K562 (cell line): ENCODE measurements around the gene TGM5. TPM values are rescaled to one million over a fixed set of nuclear protein-coding genes. Genes with fewer than 3 reads are reported as not detected.

ENCODE experiments used
- AFF1 ChIP-seq, 2 experiments: fragments of 450-650 bp; IDR thresholded peaks; 2 replicates each; pipeline ENCODE4 v1.6.1; 2018; ENCODE audit warnings: mild to moderate bottlenecking in 2 of 2, low read depth in 1 of 2; ENCODE audit not compliant: partially characterized antibody in 2 of 2
- ATF6 ChIP-seq: sonication (generic); formaldehyde crosslinking; IDR thresholded peaks from 2 replicates; pipeline ENCODE4 v1.4.0; 2020; ENCODE audit warnings: mild to moderate bottlenecking, missing genetic modification reagents
- BRD4 ChIP-seq: fragments of 200-600 bp; sonication (generic); IDR thresholded peaks from 2 replicates; pipeline ENCODE4 v1.6.1; 2017; ENCODE audit warnings: inconsistent platforms
- CCNT2 ChIP-seq: IDR thresholded peaks from 2 replicates; pipeline ENCODE4 v1.6.1; 2011; ENCODE audit warnings: borderline replicate concordance, low read depth, mild to moderate bottlenecking, moderate library complexity, mixed read lengths, low read length; ENCODE audit not compliant: insufficient read length; ENCODE audit errors: extremely low read depth
- E2F3 ChIP-seq: fragments of 250-450 bp; sonication (Bioruptor Pico); IDR thresholded peaks from 2 replicates; pipeline ENCODE4 v1.4.0; 2020; ENCODE audit warnings: mild to moderate bottlenecking
- ERF ChIP-seq: fragments of 450-650 bp; formaldehyde crosslinking; IDR thresholded peaks from 2 replicates; pipeline ENCODE4 v1.4.0; 2020; ENCODE audit warnings: mild to moderate bottlenecking, mixed read lengths
- HNRNPL ChIP-seq: fragments of 200-400 bp; formaldehyde crosslinking; IDR thresholded peaks from 2 replicates; pipeline ENCODE4 v1.6.1; 2017; ENCODE audit warnings: low read depth, mild to moderate bottlenecking, low read length
- ID3 ChIP-seq, 2 experiments: fragments of 250-450 bp in 1 of 2; fragments of 450-650 bp in 1 of 2; sonication (Bioruptor Pico) in 1 of 2; IDR thresholded peaks; 2 replicates each; pipeline versions ENCODE4 v1.6.1 to v1.8.0; 2016 to 2021; ENCODE audit warnings: mild to moderate bottlenecking in 2 of 2, moderate library complexity in 2 of 2, missing compliant biosample characterization in 1 of 2, missing genetic modification characterization in 1 of 2
- KAT7 ChIP-seq: sonication (generic); formaldehyde crosslinking; IDR thresholded peaks from 2 replicates; pipeline ENCODE4 v1.8.0; 2022; ENCODE audit warnings: missing genetic modification reagents, mild to moderate bottlenecking, borderline replicate concordance
- KDM1A ChIP-seq, 2 experiments: fragments of 450-650 bp; IDR thresholded peaks; 2 replicates each; pipeline ENCODE4 v1.6.1; 2016; ENCODE audit warnings: mild to moderate bottlenecking in 2 of 2
- KLF13 ChIP-seq: fragments of 450-650 bp; IDR thresholded peaks from 2 replicates; pipeline ENCODE4 v1.6.1; 2016; ENCODE audit warnings: missing genetic modification characterization, low read depth, mild to moderate bottlenecking, missing compliant biosample characterization, moderate library complexity, borderline replicate concordance
- MAZ ChIP-seq, 2 experiments: fragments of 450-650 bp in 1 of 2; sonication (generic) in 1 of 2; formaldehyde crosslinking; IDR thresholded peaks in 1 of 2; conservative IDR thresholded peaks in 1 of 2; 2 replicates each; pipeline versions ENCODE4 v1.4.0 to v1.5.0; 2020; ENCODE audit warnings: mild to moderate bottlenecking in 1 of 2, missing genetic modification reagents in 1 of 2
- MCM2 ChIP-seq: fragments of 450-650 bp; IDR thresholded peaks from 2 replicates; pipeline ENCODE4 v1.6.1; 2017; ENCODE audit warnings: low read depth, mild to moderate bottlenecking
- NFXL1 ChIP-seq: fragments of 450-650 bp; formaldehyde crosslinking; IDR thresholded peaks from 2 replicates; pipeline ENCODE4 v1.4.0; 2021; ENCODE audit warnings: mild to moderate bottlenecking
- NFYB ChIP-seq: IDR thresholded peaks from 2 replicates; pipeline ENCODE4 v1.6.1; 2011; ENCODE audit warnings: mild to moderate bottlenecking, moderate library complexity; ENCODE audit not compliant: insufficient read length; ENCODE audit errors: extremely low read depth
- POLR2H ChIP-seq: IDR thresholded peaks from 2 replicates; pipeline ENCODE4 v1.6.1; 2016; ENCODE audit warnings: missing genetic modification characterization, low read depth, mild to moderate bottlenecking, control low read depth, missing compliant biosample characterization, moderate library complexity
- RBM25 ChIP-seq: fragments of 200-400 bp; formaldehyde crosslinking; IDR thresholded peaks from 2 replicates; pipeline ENCODE4 v1.6.1; 2018; ENCODE audit warnings: low read length, low read depth, moderate library complexity; ENCODE audit not compliant: severe bottlenecking
- RUNX1 ChIP-seq: sonication (generic); IDR thresholded peaks from 2 replicates; pipeline ENCODE4 v1.6.1; 2016; ENCODE audit warnings: antibody characterized with exemption, low read depth
- SAFB2 ChIP-seq: fragments of 200-400 bp; formaldehyde crosslinking; IDR thresholded peaks from 2 replicates; pipeline ENCODE4 v1.6.1; 2018; ENCODE audit warnings: borderline replicate concordance, low read length, low read depth, moderate library complexity; ENCODE audit not compliant: severe bottlenecking
- SRSF1 ChIP-seq: fragments of 200-400 bp; formaldehyde crosslinking; IDR thresholded peaks from 2 replicates; pipeline ENCODE4 v1.6.1; 2017; ENCODE audit warnings: mild to moderate bottlenecking, low read depth, low read length, moderate library complexity
- ZNF408 ChIP-seq: fragments of 250-450 bp; sonication (Bioruptor Pico); IDR thresholded peaks from 2 replicates; pipeline ENCODE4 v1.4.0; 2020; ENCODE audit warnings: low read depth, mild to moderate bottlenecking, moderate library complexity
- polyA plus RNA-seq, 8 experiments: library from polyadenylated mRNA; depleted of rRNA in 4 of 8; stranded (reverse) in 5 of 8; unstranded in 3 of 8; fragments of >200 nt; fragmentation: Nextera tagmentation in 2 of 8; fragmentation: Illumina TruSeq in 1 of 8; extraction: Ambion mirVana in 2 of 8; extraction: Trizol in 1 of 8; gene quantifications; 2 replicates each; pipeline versions ENCODE4 v1.2.1 to v1.2.3, GENCODE V29; 2011 to 2014; ENCODE audit warnings: inconsistent platforms in 1 of 8, missing spikeins in 1 of 8
- total RNA-seq, 7 experiments: library from RNA; depleted of rRNA in 6 of 7; stranded (reverse); fragments of >200 nt in 6 of 7; fragmentation: Illumina TruSeq in 2 of 7; extraction: Trizol in 2 of 7; gene quantifications; 2 replicates each; pipeline versions ENCODE4 v1.2.1 to v1.2.3, GENCODE V29; 2011 to 2021; ENCODE audit warnings: low replicate concordance in 1 of 7

Gene TGM5
- total and polyA plus RNA-seq, 9 of the 15 experiments (the other 6 are each of a cell fraction or from before 2014, with no cell fraction given): 0.03 to 0.10 (median 0.07) TPM; not detected in 6

GRCh38 chr15:43220991-43221403 lies 45.7 kb downstream of the TGM5 start, which contains the start of gene EPB42 (continued):
- TF ChIP-seq SRSF1: no peak
- TF ChIP-seq KLF13 (tag): no peak
- TF ChIP-seq AFF1 (IDR thresholded peaks at IDR 0.05; ENCODE audit: low read depth in 1 of 2, partially characterized antibody in 2 of 2): no peak
- no peak for TF ChIP-seq E2F3 (CRISPR knock-in tag)
- no peak for TF ChIP-seq SAFB2
- no peak for TF ChIP-seq BRD4
- TF ChIP-seq ZNF408 (CRISPR knock-in tag): no peak
- TF ChIP-seq ID3 (CRISPR knock-in tag; IDR thresholded peaks at IDR 0.05): no peak
- no peak for TF ChIP-seq ID3 (tag; IDR thresholded peaks at IDR 0.05)
- no peak for TF ChIP-seq RUNX1
- TF ChIP-seq MAZ (CRISPR knock-in tag; conservative IDR thresholded peaks at IDR 0.05 in 1 of 2, IDR thresholded peaks at IDR 0.05 in 1 of 2): peak in 1 of 2 experiments; percentile 35; a peak in 2 of 4 replicates
- no peak for TF ChIP-seq ATF6 (CRISPR knock-in tag)
- TF ChIP-seq KAT7 (CRISPR knock-in tag): no peak
- TF ChIP-seq NFYB: no peak
- TF ChIP-seq KDM1A (IDR thresholded peaks at IDR 0.05): peak; percentile 86 to 88
- TF ChIP-seq POLR2H (tag): no peak
- no peak for TF ChIP-seq MCM2
- no peak for TF ChIP-seq RBM25
- TF ChIP-seq ERF (CRISPR knock-in tag): no peak
- TF ChIP-seq HNRNPL: no peak
- no peak for TF ChIP-seq CCNT2
- TF ChIP-seq NFXL1: no peak
